Prostate gland (tissue), 2 donors: Measurements from ENCODE around the gene NEK6. TPM values are rescaled to one million over a fixed set of nuclear protein-coding genes. Genes with fewer than 3 reads are reported as not detected.

Source experiments
- DNase-seq: peaks from one replicate; pipeline ENCODE4 v3.0.0-alpha.2; 2019; ENCODE audit warnings: low spot score
- H3K27ac ChIP-seq, 2 donors: fragments of 200-600 bp; sonication (generic); 2 replicates each; pipeline ENCODE4 v1.5.1; 2017 to 2019
- H3K27me3 ChIP-seq: fragments of 200-600 bp; sonication (generic); replicated peaks from 2 replicates; pipeline ENCODE4 v1.5.1; 2019; ENCODE audit not compliant: insufficient read depth
- H3K36me3 ChIP-seq, 2 donors: fragments of 200-600 bp; sonication (generic); 1 replicate in 1 of 2; 2 replicates in 1 of 2; pipeline versions ENCODE4 v1.5.1 to v1.8.1; 2017 to 2019
- H3K4me1 ChIP-seq: fragments of 200-600 bp; sonication (generic); replicated peaks from 2 replicates; pipeline ENCODE4 v1.5.1; 2019
- H3K4me3 ChIP-seq, 2 donors: fragments of 200-600 bp; sonication (generic); 2 replicates each; pipeline ENCODE4 v1.5.1; 2017 to 2019
- H3K9me3 ChIP-seq: fragments of 200-600 bp; sonication (generic); 2 replicates; pipeline ENCODE4 v1.5.1; 2017
- POLR2A ChIP-seq: fragments of 450-650 bp; IDR thresholded peaks from one replicate; pipeline ENCODE4 v1.6.1; 2016; ENCODE audit warnings: antibody characterized with exemption, mild to moderate bottlenecking
- POLR2AphosphoS5 ChIP-seq: sonication (generic); formaldehyde crosslinking; IDR thresholded peaks from one replicate; pipeline ENCODE4 v1.6.1; 2017; ENCODE audit warnings: antibody characterized with exemption
- WGBS: methylation state at CpG from one replicate; pipeline ENCODE4 v1.1.5; 2018; 5-methylcytosine and 5-hydroxymethylcytosine counted together
- intact Hi-C: fragments of 100-400 bp; cut with DNase I; formaldehyde crosslinking; loops from one replicate; pipeline ENCODE4 v1.14.2; 2022
- total RNA-seq, 2 donors: library from RNA; depleted of rRNA; stranded (reverse); fragments of >200 nt; gene quantifications; one replicate each; pipeline ENCODE4 v1.1.0, GENCODE V29; 2016
- TF ChIP-seq, protein P1 (sequence below), 4 experiments: fragments of 200-600 bp in 2 of 4; fragments of 450-650 bp in 2 of 4; sonication (generic) in 2 of 4; IDR thresholded peaks; 1 replicate in 3 of 4; 2 replicates in 1 of 4; pipeline ENCODE4 v1.5.1; 2016 to 2019; ENCODE audit warnings: antibody characterized with exemption in 4 of 4, mild to moderate bottlenecking in 2 of 4, moderate library complexity in 2 of 4

The NEK6 gene
- total RNA-seq, 2 donors from 2014 or later, result 32.3 to 44.2 TPM

DNA sequence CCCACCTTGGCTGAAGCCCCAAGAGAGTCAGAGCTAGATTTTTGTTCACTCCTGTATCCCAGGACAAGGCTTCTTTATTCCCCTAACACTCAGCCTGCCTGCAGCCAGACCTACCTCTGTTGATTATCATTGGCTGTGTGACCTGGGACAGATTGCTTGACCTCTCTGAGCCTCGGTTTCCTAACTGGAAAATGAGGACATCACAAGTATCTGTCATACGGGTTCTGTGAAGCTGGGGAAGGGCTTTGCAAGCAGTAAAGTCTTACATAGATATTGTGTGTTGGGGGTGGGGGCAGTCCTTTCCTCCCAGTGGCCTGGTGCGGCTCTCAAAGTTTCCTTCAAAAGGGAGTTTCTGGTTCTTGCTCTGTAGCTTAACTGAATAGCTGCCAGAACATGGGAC lies 2.5 kb upstream of the NEK6 start:
- H3K9me3 ChIP-seq, result no peaks in the 10 kb centered on the region
- H3K4me3 ChIP-seq, result no peak overlapping the region
- intact Hi-C loops, result loop anchor here (5.0 kb wide), 1 partner anchor 37 kb away; no protein-coding TSS in a partner anchor
- H3K4me1 ChIP-seq, result peaks cover 4% of the 10 kb centered on the region
- TF ChIP-seq, protein P1, sequence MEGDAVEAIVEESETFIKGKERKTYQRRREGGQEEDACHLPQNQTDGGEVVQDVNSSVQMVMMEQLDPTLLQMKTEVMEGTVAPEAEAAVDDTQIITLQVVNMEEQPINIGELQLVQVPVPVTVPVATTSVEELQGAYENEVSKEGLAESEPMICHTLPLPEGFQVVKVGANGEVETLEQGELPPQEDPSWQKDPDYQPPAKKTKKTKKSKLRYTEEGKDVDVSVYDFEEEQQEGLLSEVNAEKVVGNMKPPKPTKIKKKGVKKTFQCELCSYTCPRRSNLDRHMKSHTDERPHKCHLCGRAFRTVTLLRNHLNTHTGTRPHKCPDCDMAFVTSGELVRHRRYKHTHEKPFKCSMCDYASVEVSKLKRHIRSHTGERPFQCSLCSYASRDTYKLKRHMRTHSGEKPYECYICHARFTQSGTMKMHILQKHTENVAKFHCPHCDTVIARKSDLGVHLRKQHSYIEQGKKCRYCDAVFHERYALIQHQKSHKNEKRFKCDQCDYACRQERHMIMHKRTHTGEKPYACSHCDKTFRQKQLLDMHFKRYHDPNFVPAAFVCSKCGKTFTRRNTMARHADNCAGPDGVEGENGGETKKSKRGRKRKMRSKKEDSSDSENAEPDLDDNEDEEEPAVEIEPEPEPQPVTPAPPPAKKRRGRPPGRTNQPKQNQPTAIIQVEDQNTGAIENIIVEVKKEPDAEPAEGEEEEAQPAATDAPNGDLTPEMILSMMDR (IDR thresholded peaks at IDR 0.05), result no peak
- H3K36me3 ChIP-seq, result no peaks in the 10 kb centered on the region
- H3K27me3 ChIP-seq, result no peaks in the 10 kb centered on the region
- DNase-seq, result no peak
- H3K27ac ChIP-seq, result no peak overlapping the region
- WGBS, result 86% methylated on average over 3 of the region's 3 CpGs

DNA sequence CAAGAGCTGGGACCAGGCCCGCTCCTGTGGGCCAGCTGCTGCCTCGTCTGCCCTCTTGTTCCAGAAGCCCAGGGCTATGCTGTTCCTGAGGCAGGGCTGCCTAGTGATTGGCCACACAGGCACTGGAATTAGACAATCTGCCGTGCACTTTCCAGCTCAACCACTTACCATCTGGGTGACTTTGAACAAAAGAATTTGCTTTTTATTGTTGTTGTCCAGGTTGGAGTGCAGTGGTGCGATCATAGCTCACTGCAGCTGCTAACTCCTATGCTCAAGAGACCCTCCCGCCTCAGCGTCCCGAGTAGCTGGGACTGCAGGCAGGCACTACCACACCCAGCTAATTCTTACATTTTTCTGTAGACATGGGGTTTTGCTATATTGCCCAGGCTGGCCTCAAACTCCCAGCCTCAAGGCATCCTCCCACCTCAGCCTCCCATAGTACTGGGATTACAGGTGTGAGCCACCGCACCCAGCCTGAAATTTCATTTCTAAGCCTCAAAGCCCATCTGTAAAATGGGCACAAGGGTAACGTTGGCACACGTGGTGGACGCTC lies 1.2 kb upstream of the NEK6 start:
- Histone ChIP-seq H3K4me1 (peaks cover 7% of the 10 kb centered on the region), H3K27me3 (no peaks in the 10 kb centered on the region), H3K9me3 (no peaks in the 10 kb centered on the region), H3K27ac (no peak overlapping the region), H3K36me3 (no peaks in the 10 kb centered on the region), H3K4me3 (no peak overlapping the region)
- intact Hi-C loops, result loop anchor here (5.0 kb wide), 1 partner anchor 36 kb away; no protein-coding TSS in a partner anchor
- WGBS, result 60% methylated on average over 11 of the region's 11 CpGs
- TF ChIP-seq, protein P1 (IDR thresholded peaks at IDR 0.05), result no peak
- TF ChIP-seq POLR2A, result no peak
- no peak for TF ChIP-seq POLR2AphosphoS5
- DNase-seq, result no peak

DNA sequence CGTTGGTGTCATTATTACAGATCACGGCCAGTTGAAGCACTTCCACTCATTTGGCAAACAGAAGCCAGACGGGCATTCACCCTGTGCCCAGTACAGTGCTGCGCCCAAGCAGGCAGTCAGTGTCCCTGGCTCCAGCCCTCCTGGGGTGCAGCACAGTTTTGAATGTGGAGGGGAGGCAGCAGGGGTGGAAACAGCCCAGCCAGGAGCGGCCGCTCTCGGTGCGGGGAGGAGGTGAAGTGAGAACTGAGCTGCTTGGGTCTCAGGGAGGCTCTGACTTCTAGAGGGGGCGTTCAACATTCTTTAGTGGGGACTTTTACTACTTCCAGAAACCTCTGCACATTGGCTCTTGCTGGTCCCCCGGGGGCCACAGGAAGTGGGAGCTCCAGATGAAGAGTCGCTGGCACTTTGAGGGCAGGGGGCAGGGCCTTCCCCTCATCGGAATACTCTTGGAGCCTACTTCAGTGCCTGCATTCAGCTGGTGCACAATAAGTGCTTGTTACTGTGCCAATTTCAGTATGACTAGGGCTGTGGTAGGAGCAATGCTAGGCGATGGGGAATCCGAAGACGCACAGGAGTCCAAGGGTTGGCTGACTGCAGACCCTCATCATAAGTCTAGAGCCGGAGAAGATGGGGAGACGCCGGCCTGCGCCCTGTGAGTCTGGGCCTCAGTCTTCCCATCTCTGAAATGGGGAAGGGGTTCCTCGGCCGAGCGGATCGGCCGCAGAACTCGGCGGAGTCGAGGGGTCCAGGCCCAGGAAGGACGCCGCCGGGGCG lies 492 bp upstream of the NEK6 start:
- intact Hi-C loops, result loop anchor here (5.0 kb wide), 1 partner anchor 35 kb away; no protein-coding TSS in a partner anchor
- TF ChIP-seq, protein P1 (IDR thresholded peaks at IDR 0.05), result no peak
- TF ChIP-seq POLR2A (no peak), POLR2AphosphoS5 (no peak)
- no peaks in the 10 kb centered on the region for H3K9me3 ChIP-seq
- peaks cover 7% of the 10 kb centered on the region for H3K4me1 ChIP-seq
- DNase-seq, result no peak
- H3K36me3 ChIP-seq, result no peaks in the 10 kb centered on the region
- WGBS, result 53% methylated on average over 23 of the region's 31 CpGs
- H3K4me3 ChIP-seq, result peak overlapping the region; percentile 67 to 76
- no peaks in the 10 kb centered on the region for H3K27me3 ChIP-seq
- H3K27ac ChIP-seq, result peak overlapping the region in 1 of 2 donors; percentile 90

DNA sequence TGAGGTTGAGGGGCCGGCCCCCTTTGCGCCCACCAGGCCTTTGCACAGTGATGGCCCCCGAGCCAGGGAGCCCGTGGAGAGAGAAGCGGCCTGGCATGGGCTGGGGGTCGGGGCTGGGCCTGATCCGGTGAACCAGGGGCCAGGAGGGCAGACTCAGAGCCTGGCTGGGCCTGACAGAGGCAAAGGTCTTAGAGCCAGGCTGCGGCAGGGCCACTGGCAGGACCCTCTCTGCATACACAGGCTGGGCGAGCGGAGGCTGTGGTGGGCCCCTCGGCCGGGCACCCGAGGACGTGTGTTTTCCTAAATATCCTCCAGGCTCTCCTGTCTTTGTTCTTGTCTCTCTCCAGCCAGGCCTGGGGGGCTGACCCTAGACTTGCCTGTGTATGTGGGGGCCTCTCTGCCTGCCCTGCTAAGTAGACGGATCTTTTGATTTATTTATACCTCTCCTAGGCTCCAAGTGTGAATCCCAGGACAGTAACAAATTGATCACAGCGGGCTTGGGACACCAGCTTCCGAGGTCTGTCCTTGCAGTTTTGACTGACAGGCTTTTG lies 933 bp downstream of the NEK6 start:
- Histone ChIP-seq H3K4me3 (peak overlapping the region; percentile 67 to 76), H3K27ac (peak overlapping the region; percentile 85 to 90), H3K36me3 (no peaks in the 10 kb centered on the region), H3K27me3 (no peaks in the 10 kb centered on the region), H3K4me1 (peaks cover 7% of the 10 kb centered on the region), H3K9me3 (no peaks in the 10 kb centered on the region)
- TF ChIP-seq, protein P1 (IDR thresholded peaks at IDR 0.05), result no peak
- TF ChIP-seq POLR2AphosphoS5 (no peak), POLR2A (no peak)
- no peak for DNase-seq
- WGBS, result 3% methylated on average over 17 of the region's 17 CpGs
- intact Hi-C loops, result loop anchor here (5.0 kb wide), 1 partner anchor 34 kb away; no protein-coding TSS in a partner anchor
